C4-2B (cell line): ENCODE data around the gene AK5.

ENCODE experiments used
- H3K27ac ChIP-seq: fragments of 450-650 bp; 2 replicates; pipeline ENCODE4 v1.5.1; 2017
- CTCF ChIP-seq: fragments of 450-650 bp; conservative IDR thresholded peaks from 2 replicates; pipeline ENCODE4 v1.5.1; 2017; ENCODE audit warnings: mild to moderate bottlenecking
- ZFX ChIP-seq: fragments of 450-650 bp; IDR thresholded peaks from 2 replicates; pipeline ENCODE4 v1.6.1; 2017

The AK5 gene

GRCh38 chr1:77281491-77282186, at the start of gene AK5:
Gene AK5 (plus strand): TSS chr1:77282019. CDS start chr1:77282314, 295 bp downstream.
- TF ChIP-seq ZFX (no peak), CTCF (peak; percentile 19)
- H3K27ac ChIP-seq: peak within 1 kb of the TSS; percentile 56

- TF ChIP-seq ZFX (no peak), CTCF (no peak)
- no peak overlapping the region for H3K27ac ChIP-seq
These were observed 49.0 kb upstream of the AK5 start for GRCh38 chr1:77232829-77233228.

GRCh38 chr1:77234096-77234495, 47.7 kb upstream of the AK5 start:
- TF ChIP-seq ZFX: no peak
- TF ChIP-seq CTCF: no peak

GRCh38 chr1:77234943-77235342, 46.9 kb upstream of the AK5 start:
- TF ChIP-seq CTCF: no peak
- TF ChIP-seq ZFX: no peak
- no peak overlapping the region for H3K27ac ChIP-seq

More at GRCh38 chr1:77234096-77234495, 47.7 kb upstream of the AK5 start:
- H3K27ac ChIP-seq: no peak overlapping the region

GRCh38 chr1:77238462-77238861, 43.4 kb upstream of the AK5 start:
- TF ChIP-seq ZFX (no peak), CTCF (no peak)
- H3K27ac ChIP-seq: no peak overlapping the region

GRCh38 chr1:77239311-77239710, 42.5 kb upstream of the AK5 start:
- no peak for TF ChIP-seq CTCF
- no peak for TF ChIP-seq ZFX
- no peak overlapping the region for H3K27ac ChIP-seq

GRCh38 chr1:77245830-77246229, 36.0 kb upstream of the AK5 start:
- TF ChIP-seq ZFX: no peak
- no peak for TF ChIP-seq CTCF
- H3K27ac ChIP-seq: no peak overlapping the region
